VCaP (cell line): ENCODE data around the gene CC2D2B.

Source experiments
- H3K27ac ChIP-seq: fragments of 450-650 bp; 2 replicates; pipeline ENCODE4 v1.5.1; 2017
- TF ChIP-seq, protein P1 (sequence below): fragments of 450-650 bp; conservative IDR thresholded peaks from 2 replicates; pipeline ENCODE4 v1.5.1; 2017; ENCODE audit warnings: mild to moderate bottlenecking, moderate library complexity

CC2D2B gene

DNA sequence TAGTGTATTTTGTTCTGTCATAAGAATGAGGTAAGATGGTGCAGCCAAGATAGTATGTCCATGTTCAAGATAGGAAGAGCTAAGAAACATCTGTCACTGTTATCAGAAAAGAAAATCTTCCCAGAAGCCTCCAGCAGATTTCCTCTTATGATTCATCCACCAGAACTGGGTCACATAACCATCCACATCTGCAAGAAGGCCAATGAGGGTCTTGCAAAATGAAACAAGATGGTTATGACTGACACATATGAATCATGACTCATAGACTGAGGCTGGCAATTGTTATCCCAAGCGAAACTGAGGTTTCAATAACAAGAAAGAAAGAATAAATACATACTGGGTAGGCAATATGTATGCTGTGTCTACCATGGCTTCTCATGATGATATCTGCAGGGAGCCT lies 165.9 kb downstream of the CC2D2B start:
- TF ChIP-seq, protein P1, sequence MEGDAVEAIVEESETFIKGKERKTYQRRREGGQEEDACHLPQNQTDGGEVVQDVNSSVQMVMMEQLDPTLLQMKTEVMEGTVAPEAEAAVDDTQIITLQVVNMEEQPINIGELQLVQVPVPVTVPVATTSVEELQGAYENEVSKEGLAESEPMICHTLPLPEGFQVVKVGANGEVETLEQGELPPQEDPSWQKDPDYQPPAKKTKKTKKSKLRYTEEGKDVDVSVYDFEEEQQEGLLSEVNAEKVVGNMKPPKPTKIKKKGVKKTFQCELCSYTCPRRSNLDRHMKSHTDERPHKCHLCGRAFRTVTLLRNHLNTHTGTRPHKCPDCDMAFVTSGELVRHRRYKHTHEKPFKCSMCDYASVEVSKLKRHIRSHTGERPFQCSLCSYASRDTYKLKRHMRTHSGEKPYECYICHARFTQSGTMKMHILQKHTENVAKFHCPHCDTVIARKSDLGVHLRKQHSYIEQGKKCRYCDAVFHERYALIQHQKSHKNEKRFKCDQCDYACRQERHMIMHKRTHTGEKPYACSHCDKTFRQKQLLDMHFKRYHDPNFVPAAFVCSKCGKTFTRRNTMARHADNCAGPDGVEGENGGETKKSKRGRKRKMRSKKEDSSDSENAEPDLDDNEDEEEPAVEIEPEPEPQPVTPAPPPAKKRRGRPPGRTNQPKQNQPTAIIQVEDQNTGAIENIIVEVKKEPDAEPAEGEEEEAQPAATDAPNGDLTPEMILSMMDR = no peak
- no peak overlapping the region for H3K27ac ChIP-seq

DNA sequence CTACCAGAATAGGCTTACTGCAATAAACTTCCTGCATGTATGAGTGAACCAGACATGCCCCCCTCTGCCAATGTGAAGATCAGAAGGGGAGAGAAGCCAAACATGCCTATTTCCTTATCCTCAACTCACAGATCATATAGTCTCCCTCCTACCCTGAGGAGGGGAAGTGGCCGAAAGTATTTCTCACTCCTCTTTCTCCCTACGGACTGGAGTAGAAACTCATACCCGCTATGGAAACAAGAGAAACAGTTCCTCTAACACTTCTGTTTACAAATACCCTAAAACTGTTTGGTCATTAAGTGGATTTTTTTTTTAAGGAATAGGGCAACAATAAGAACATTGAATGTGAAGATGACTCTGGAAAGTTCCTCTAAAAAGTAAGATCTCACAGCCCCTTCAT lies 167.0 kb downstream of the CC2D2B start:
- TF ChIP-seq, protein P1 = no peak
- no peak overlapping the region for H3K27ac ChIP-seq

DNA sequence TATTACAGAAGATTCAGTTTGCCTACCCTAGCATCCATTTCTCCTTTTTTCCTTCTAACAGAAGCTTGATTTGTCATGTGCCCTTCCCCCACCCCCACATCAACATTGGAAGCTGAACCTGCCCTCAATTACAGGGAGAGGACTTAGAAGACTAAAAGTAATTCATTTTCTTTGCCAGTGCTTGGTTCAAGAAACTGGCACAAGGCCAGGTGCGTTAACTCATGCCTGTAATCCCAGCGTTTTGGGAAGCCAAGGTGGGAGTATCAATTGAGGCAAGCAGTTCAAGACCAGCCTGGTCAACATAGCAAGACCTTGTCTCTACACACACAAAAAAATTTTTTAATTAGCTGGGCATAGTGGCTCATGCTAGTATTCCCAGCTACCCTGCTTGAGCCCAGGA lies 168.2 kb downstream of the CC2D2B start:
- TF ChIP-seq, protein P1 = no peak

DNA sequence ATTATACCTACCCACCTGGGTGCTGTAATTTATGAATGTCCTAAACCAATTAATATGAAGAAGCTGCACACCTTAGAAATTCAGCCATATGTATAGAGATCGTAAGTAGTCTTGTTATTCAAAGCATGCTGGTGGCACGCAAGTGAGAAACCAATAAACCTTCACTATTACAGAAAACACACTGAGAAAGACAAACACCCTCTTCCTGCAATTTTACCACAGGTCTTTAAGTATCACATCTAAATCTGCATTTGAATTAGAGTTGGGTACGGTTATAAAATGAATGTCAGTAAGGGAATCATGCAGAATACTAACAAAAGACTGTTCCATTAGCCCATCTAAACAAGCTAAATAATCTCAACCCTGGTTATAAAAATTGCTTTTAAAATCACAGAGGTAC lies 169.4 kb downstream of the CC2D2B start:
- H3K27ac ChIP-seq = no peak overlapping the region
- TF ChIP-seq, protein P1 = no peak

More for the DNA sequence above, 168.2 kb downstream of the CC2D2B start:
- no peak overlapping the region for H3K27ac ChIP-seq

DNA sequence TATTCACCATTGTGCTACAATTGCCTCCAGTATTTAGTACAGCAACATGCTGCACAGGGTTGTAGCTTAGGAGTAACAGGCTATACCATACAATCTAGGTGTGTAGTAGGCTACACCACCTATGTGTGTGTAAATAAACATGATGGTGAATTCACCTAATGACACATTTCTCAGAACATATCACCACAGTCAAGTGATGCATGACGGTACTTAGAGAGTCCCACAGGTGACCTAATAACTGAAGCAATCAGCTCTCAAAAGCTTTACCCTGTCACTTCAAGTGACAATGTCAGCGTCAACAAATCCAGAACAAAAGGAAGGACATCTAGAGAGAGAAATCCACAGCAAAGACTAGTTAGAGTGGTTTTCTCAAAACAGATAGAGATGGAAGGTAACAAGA lies 174.4 kb downstream of the CC2D2B start:
- no peak overlapping the region for H3K27ac ChIP-seq
- TF ChIP-seq, protein P1 = no peak
